Measurements from ENCODE around the gene MMP10.

MMP10 gene

DNA sequence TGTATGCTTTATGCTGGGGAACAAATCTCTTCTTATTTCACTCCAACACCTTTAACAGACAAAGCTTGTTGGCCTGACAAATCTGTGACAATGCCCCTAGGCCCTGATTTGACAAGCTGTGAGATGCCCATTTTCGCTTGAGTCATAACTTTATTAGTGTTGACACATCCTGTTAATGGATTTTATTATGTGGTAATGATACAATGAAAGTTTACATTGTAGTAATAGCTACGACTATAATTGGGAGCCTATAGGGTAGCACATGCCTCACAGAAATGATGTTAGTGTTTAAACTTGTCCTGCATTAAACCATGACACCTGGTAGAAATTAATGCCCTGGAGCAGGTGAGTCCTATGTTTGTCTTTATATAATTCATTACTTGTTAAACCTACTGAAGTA is 3.3 kb upstream of the MMP10 start:
- Histone ChIP-seq H4K91ac (ENCODE audit: low read length) (no peak overlapping the region), H2BK12ac (ENCODE audit: low read length in 2 of 2) (no peak overlapping the region), H2BK120ac (ENCODE audit: low read depth, low read length) (no peak overlapping the region), H3K4ac (ENCODE audit: low read depth in 1 of 2, low read length in 2 of 2) (no peak overlapping the region), H3K36me3 (ENCODE audit: control insufficient read depth in 1 of 2, insufficient read depth in 2 of 2, low read depth in 1 of 2, low read length in 2 of 2) (no peaks in the 10 kb centered on the region), H3K4me1 (ENCODE audit: control insufficient read depth, insufficient read depth, low read depth, low read length) (peaks cover 2% of the 10 kb centered on the region), H2AFZ (ENCODE audit: low read depth, low read length) (no peak overlapping the region), H3K79me1 (replicated peaks; ENCODE audit: low read length, poor library complexity, severe bottlenecking) (no peaks in the 10 kb centered on the region), H2BK15ac (ENCODE audit: low read depth, poor library complexity, severe bottlenecking) (no peak overlapping the region), H2BK5ac (ENCODE audit: low read depth, low read length, poor library complexity, severe bottlenecking) (no peak overlapping the region), H3K4me3 (ENCODE audit: insufficient read depth in 1 of 2, low read depth in 1 of 2, low read length in 2 of 2) (no peak overlapping the region), H3K14ac (ENCODE audit: low read length in 2 of 2) (no peak overlapping the region), H3K27ac (ENCODE audit: low read length, poor library complexity, severe bottlenecking) (no peak overlapping the region), H3K23ac (ENCODE audit: low read length in 2 of 2) (no peak overlapping the region), H3K18ac (ENCODE audit: low read depth in 1 of 2, low read length in 2 of 2) (no peak overlapping the region), H3K4me2 (ENCODE audit: low read length, poor library complexity, severe bottlenecking) (no peak overlapping the region), H3K9me3 (ENCODE audit: control insufficient read depth, low read length) (no peaks in the 10 kb centered on the region), H2AK5ac (ENCODE audit: low read length, severe bottlenecking) (no peak overlapping the region), H4K8ac (ENCODE audit: low read length) (no peak overlapping the region), H3K9ac (ENCODE audit: low read length) (no peak overlapping the region), H3K27me3 (ENCODE audit: control insufficient read depth in 1 of 2, insufficient read depth in 1 of 2, low read length in 2 of 2) (no peaks in the 10 kb centered on the region)
- WGBS: 100% methylated on average over 2 of the region's 2 CpGs
- DNase-seq: no peak

DNA sequence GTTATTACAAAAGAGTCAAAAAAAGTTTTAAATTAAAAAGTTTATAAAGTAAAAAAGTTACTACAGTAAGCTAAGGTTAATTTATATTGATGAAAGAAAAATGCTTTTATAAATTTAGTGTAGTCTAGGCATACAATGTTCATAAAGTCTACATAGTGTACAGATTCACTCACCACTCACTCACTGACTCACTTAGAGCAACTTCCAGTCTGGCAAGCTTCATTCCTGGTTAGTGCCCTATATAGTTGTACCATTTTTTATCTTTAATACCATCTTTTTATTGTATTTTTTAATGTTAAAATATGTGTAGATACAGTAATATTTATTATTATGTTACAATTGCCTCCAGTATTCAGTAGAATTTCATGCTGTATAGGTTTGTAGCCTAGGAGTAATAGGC is 2.6 kb upstream of the MMP10 start:
- Histone ChIP-seq H4K91ac (ENCODE audit: low read length) (no peak overlapping the region), H3K18ac (ENCODE audit: low read depth in 1 of 2, low read length in 2 of 2) (no peak overlapping the region), H3K9me3 (ENCODE audit: control insufficient read depth, low read length) (no peaks in the 10 kb centered on the region), H3K23ac (ENCODE audit: low read length in 2 of 2) (no peak overlapping the region), H3K4ac (ENCODE audit: low read depth in 1 of 2, low read length in 2 of 2) (no peak overlapping the region), H3K36me3 (ENCODE audit: control insufficient read depth in 1 of 2, insufficient read depth in 2 of 2, low read depth in 1 of 2, low read length in 2 of 2) (no peaks in the 10 kb centered on the region), H4K8ac (ENCODE audit: low read length) (no peak overlapping the region), H3K27me3 (ENCODE audit: control insufficient read depth in 1 of 2, insufficient read depth in 1 of 2, low read length in 2 of 2) (no peaks in the 10 kb centered on the region), H2BK12ac (ENCODE audit: low read length in 2 of 2) (no peak overlapping the region), H3K27ac (ENCODE audit: low read length, poor library complexity, severe bottlenecking) (no peak overlapping the region), H2BK15ac (ENCODE audit: low read depth, poor library complexity, severe bottlenecking) (no peak overlapping the region), H3K4me3 (ENCODE audit: insufficient read depth in 1 of 2, low read depth in 1 of 2, low read length in 2 of 2) (no peak overlapping the region), H2BK5ac (ENCODE audit: low read depth, low read length, poor library complexity, severe bottlenecking) (no peak overlapping the region), H3K14ac (ENCODE audit: low read length in 2 of 2) (no peak overlapping the region), H3K79me1 (replicated peaks; ENCODE audit: low read length, poor library complexity, severe bottlenecking) (no peaks in the 10 kb centered on the region), H3K4me2 (ENCODE audit: low read length, poor library complexity, severe bottlenecking) (no peak overlapping the region), H2AK5ac (ENCODE audit: low read length, severe bottlenecking) (no peak overlapping the region), H3K4me1 (ENCODE audit: control insufficient read depth, insufficient read depth, low read depth, low read length) (peaks cover 2% of the 10 kb centered on the region), H2AFZ (ENCODE audit: low read depth, low read length) (no peak overlapping the region), H3K9ac (ENCODE audit: low read length) (no peak overlapping the region), H2BK120ac (ENCODE audit: low read depth, low read length) (no peak overlapping the region)
- DNase-seq: no peak

GRCh38 chr11:102781676-102782075 is 1.2 kb upstream of the MMP10 start:
- H3K27ac ChIP-seq (ENCODE audit: low read length, poor library complexity, severe bottlenecking): no peak overlapping the region
- no peak overlapping the region for H2BK120ac ChIP-seq (ENCODE audit: low read depth, low read length)
- no peaks in the 10 kb centered on the region for H3K9me3 ChIP-seq (ENCODE audit: control insufficient read depth, low read length)
- no peaks in the 10 kb centered on the region for H3K79me1 ChIP-seq (replicated peaks; ENCODE audit: low read length, poor library complexity, severe bottlenecking)
- H3K4me3 ChIP-seq (ENCODE audit: insufficient read depth in 1 of 2, low read depth in 1 of 2, low read length in 2 of 2): no peak overlapping the region
- H3K4ac ChIP-seq (ENCODE audit: low read depth in 1 of 2, low read length in 2 of 2): no peak overlapping the region
- H2BK5ac ChIP-seq (ENCODE audit: low read depth, low read length, poor library complexity, severe bottlenecking): no peak overlapping the region
- DNase-seq: no peak
- no peaks in the 10 kb centered on the region for H3K36me3 ChIP-seq (ENCODE audit: control insufficient read depth in 1 of 2, insufficient read depth in 2 of 2, low read depth in 1 of 2, low read length in 2 of 2)
- no peaks in the 10 kb centered on the region for H3K27me3 ChIP-seq (ENCODE audit: control insufficient read depth in 1 of 2, insufficient read depth in 1 of 2, low read length in 2 of 2)
- no peak overlapping the region for H2BK12ac ChIP-seq (ENCODE audit: low read length in 2 of 2)
- no peak overlapping the region for H3K23ac ChIP-seq (ENCODE audit: low read length in 2 of 2)
- peak overlapping the region; percentile 73 for H2AK5ac ChIP-seq (ENCODE audit: low read length, severe bottlenecking)
- no peak overlapping the region for H3K18ac ChIP-seq (ENCODE audit: low read depth in 1 of 2, low read length in 2 of 2)
- 98% methylated on average over 1 of the region's 2 CpGs for WGBS
- H4K91ac ChIP-seq (ENCODE audit: low read length): no peak overlapping the region
- no peak overlapping the region for H3K4me2 ChIP-seq (ENCODE audit: low read length, poor library complexity, severe bottlenecking)
- no peak overlapping the region for H3K14ac ChIP-seq (ENCODE audit: low read length in 2 of 2)
- peaks cover 2% of the 10 kb centered on the region for H3K4me1 ChIP-seq (ENCODE audit: control insufficient read depth, insufficient read depth, low read depth, low read length)
- H4K8ac ChIP-seq (ENCODE audit: low read length): no peak overlapping the region
- H2BK15ac ChIP-seq (ENCODE audit: low read depth, poor library complexity, severe bottlenecking): no peak overlapping the region
- H3K9ac ChIP-seq (ENCODE audit: low read length): no peak overlapping the region
- H2AFZ ChIP-seq (ENCODE audit: low read depth, low read length): no peak overlapping the region

GRCh38 chr11:102776454-102776853 is 4.0 kb downstream of the MMP10 start:
- no peaks in the 10 kb centered on the region for H3K36me3 ChIP-seq (ENCODE audit: control insufficient read depth in 1 of 2, insufficient read depth in 2 of 2, low read depth in 1 of 2, low read length in 2 of 2)
- no peak overlapping the region for H3K14ac ChIP-seq (ENCODE audit: low read length in 2 of 2)
- H4K8ac ChIP-seq (ENCODE audit: low read length): no peak overlapping the region
- H2AFZ ChIP-seq (ENCODE audit: low read depth, low read length): no peak overlapping the region
- no peak overlapping the region for H2AK5ac ChIP-seq (ENCODE audit: low read length, severe bottlenecking)
- peaks cover 2% of the 10 kb centered on the region for H3K4me1 ChIP-seq (ENCODE audit: control insufficient read depth, insufficient read depth, low read depth, low read length)
- no peaks in the 10 kb centered on the region for H3K27me3 ChIP-seq (ENCODE audit: control insufficient read depth in 1 of 2, insufficient read depth in 1 of 2, low read length in 2 of 2)
- H3K9me3 ChIP-seq (ENCODE audit: control insufficient read depth, low read length): no peaks in the 10 kb centered on the region
- DNase-seq: no peak
- H4K91ac ChIP-seq (ENCODE audit: low read length): no peak overlapping the region
- no peak overlapping the region for H3K23ac ChIP-seq (ENCODE audit: low read length in 2 of 2)
- no peak overlapping the region for H3K9ac ChIP-seq (ENCODE audit: low read length)
- no peaks in the 10 kb centered on the region for H3K79me1 ChIP-seq (replicated peaks; ENCODE audit: low read length, poor library complexity, severe bottlenecking)
- 100% methylated on average over 4 of the region's 5 CpGs for WGBS
- no peak overlapping the region for H2BK12ac ChIP-seq (ENCODE audit: low read length in 2 of 2)
- H2BK15ac ChIP-seq (ENCODE audit: low read depth, poor library complexity, severe bottlenecking): no peak overlapping the region
- H2BK120ac ChIP-seq (ENCODE audit: low read depth, low read length): no peak overlapping the region
- H2BK5ac ChIP-seq (ENCODE audit: low read depth, low read length, poor library complexity, severe bottlenecking): no peak overlapping the region
- H3K18ac ChIP-seq (ENCODE audit: low read depth in 1 of 2, low read length in 2 of 2): no peak overlapping the region
- H3K4me3 ChIP-seq (ENCODE audit: insufficient read depth in 1 of 2, low read depth in 1 of 2, low read length in 2 of 2): no peak overlapping the region
- H3K4me2 ChIP-seq (ENCODE audit: low read length, poor library complexity, severe bottlenecking): no peak overlapping the region
- no peak overlapping the region for H3K27ac ChIP-seq (ENCODE audit: low read length, poor library complexity, severe bottlenecking)
- no peak overlapping the region for H3K4ac ChIP-seq (ENCODE audit: low read depth in 1 of 2, low read length in 2 of 2)
